CMK (cell line): ENCODE measurements around the gene NLRC5.
"Not testable (repeated sequence)": the region's sequence is repeated elsewhere in the genome, so short reads cannot be mapped to it uniquely, and the experiment has no call there.

Source experiments
- DNase-seq: peaks from one replicate; pipeline ENCODE4 v3.0.0-alpha.2; 2010; ENCODE audit warnings: low read depth

Gene NLRC5

DNA sequence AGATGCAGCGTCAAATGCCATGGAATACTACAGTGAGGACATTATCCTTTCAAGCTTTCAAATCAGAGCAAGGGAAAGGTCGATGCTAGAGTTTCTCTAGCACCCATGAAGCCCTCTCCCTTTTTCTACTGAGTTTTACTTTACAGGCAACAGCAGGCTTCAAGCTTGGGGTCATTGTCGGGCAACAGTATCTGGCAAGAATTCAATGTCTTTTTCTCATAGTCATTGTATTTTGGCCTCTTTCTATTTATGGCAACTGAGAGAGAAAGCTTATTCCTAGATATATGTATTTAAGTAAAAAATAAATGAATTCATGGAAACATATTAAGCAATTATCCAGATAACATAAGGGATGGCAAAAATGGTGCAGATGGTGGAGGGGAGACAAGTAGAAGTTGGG, 28.0 kb upstream of the NLRC5 start:
- DNase-seq: no peak

DNA sequence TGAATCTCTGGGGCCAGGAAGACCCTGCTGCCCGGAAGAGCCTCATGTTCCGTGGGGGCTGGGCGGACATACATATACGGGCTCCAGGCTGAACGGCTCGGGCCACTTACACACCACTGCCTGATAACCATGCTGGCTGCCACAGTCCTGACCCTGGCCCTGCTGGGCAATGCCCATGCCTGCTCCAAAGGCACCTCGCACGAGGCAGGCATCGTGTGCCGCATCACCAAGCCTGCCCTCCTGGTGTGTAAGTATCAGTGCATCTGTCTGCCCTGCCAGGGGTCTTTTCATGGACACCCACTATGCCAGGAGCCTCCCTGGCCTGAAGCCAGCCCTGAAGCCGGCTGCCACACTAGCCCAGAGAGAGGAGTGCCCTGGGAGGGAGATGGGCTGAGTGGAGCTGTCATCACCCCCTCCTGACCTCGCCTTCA, 27.5 kb upstream of the NLRC5 start, which contains the start of gene CETP:
Gene CETP, plus strand, starts transcription at position 100 of the 431 bp plus-strand sequence. Its CDS starts 30 bp downstream, at position 130.
- DNase-seq: no peak

DNA sequence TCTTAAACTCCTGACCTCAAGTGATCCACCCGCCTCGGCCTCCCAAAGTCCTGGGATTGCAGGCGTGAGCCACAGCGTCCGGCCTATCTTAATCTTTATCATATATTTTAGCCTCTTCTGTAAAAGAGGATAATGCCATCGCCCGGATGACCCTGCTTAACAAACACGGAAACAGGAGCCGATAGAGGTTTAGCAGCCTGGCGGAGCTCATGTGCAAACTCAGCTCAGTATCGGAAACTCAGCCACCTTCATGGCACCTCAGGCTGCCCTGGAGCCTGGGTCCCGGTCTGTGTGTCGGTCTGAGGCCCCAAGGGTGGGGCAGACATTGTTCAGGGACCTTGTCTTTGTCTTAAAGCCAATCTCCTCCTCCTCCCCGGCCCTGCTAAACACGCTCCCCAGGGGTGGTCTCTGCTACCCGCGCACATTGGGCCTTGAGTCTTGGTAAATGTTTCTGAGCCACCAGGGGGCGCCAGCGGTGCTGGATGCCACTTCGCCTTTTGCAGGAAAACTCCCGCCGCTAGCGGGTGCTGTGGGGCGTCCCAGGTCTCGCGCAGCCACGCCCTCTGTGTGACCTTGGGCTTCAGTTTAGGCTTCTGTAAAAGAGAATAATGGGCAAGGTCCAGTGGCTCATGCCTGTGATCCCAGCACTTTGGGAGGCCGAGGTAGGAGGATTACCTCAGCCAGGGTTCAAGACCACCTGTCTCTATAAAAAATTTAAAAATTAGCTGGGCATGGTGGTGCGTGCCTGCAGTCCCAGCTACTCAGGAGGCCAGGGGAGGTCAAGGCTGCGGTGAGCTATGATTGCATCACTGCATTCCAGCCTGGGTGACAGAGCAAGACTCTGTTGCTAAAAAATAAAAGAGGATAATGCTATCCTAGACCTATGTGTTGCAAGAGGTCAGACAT, 24.9 kb upstream of the NLRC5 start:
- peak; percentile 54 for DNase-seq

- no peak for DNase-seq
Measured at GRCh38 chr16:56965149-56966092, 23.9 kb upstream of the NLRC5 start.

DNA sequence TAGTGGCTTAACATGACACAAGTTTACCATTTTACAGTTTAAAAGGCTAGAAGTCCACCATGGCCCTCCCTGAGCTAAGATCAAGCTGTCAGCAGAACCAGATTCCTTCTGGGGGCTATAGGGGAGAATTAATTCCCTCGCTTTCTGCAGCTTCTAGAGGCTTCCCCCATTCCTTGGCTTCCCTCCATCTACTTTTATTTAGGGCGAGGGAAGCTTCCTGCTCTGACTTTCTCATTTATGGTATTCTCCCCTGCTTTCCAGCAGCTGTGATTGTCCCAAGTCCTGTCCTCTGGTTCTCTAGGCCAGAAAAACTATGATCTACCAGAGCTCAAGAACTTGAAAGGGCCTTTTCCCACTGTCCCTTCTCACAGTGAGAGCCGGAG, 23.3 kb upstream of the NLRC5 start:
- no peak for DNase-seq

DNA sequence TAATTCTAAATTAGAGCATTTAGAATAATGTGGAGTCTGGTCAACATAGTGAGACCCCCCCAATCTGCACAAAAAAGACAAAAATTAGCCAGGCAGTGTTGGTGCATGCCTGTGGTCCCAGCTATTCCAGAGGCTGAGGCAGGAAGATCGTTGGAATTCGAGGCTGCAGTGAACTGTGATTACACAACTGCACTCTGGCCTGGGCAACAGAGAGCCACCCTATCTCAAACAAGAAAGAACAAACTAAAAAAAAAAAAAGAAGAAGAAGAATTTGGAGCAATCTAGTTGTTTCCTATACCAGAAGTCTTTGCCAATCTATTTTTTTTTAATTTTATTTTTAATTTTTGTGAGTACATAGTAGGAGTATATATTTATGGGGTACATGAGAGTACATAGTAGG, 21.6 kb upstream of the NLRC5 start:
- no peak for DNase-seq

DNA sequence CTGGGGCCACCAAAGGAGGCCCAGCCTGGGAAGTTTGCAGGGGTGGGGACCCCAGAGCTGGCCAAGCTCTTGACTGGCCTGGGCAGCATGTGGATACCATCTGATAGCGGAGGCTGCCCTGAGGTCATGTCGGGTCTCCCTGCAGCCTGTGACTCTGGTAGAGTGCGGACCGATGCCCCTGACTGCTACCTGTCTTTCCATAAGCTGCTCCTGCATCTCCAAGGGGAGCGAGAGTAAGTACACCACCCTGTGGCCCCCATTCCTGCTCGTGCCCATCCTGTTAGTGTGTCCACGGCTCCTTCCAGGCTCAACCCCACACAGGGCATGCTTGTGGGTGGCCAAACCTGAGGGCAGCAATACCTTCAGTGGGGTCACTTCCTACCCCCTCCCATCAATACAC, 19.6 kb upstream of the NLRC5 start:
- no peak for DNase-seq

GRCh38 chr16:56970934-56971767, 18.2 kb upstream of the NLRC5 start:
- no peak for DNase-seq

DNA sequence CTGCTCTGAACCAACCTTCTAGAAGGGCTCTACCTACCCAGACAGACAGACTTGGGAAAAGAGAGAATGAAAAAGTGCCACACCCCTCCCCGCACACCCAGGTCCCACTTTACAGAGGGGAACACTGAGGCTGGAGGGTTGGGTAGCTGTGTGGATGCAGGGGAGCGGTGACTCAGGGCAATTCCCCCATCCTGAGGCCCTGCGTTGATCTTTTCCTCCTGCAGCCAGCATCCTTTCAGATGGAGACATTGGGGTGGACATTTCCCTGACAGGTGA, 17.7 kb upstream of the NLRC5 start:
- DNase-seq: no peak

GRCh38 chr16:56972403-56973293, 16.7 kb upstream of the NLRC5 start:
- no peak for DNase-seq

DNA sequence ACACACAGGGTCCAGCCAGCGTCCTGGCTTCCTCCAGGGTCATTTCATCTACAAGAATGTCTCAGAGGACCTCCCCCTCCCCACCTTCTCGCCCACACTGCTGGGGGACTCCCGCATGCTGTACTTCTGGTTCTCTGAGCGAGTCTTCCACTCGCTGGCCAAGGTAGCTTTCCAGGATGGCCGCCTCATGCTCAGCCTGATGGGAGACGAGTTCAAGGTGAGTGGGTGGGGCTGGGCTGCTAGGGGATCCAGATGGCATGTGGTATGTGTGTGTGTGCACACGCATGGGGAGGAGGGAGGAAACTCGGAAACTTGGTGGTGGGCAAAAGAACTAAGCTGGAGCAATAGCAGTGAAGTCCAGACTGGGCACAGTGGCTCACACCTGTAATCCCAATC, 16.1 kb upstream of the NLRC5 start:
- DNase-seq: no peak

DNA sequence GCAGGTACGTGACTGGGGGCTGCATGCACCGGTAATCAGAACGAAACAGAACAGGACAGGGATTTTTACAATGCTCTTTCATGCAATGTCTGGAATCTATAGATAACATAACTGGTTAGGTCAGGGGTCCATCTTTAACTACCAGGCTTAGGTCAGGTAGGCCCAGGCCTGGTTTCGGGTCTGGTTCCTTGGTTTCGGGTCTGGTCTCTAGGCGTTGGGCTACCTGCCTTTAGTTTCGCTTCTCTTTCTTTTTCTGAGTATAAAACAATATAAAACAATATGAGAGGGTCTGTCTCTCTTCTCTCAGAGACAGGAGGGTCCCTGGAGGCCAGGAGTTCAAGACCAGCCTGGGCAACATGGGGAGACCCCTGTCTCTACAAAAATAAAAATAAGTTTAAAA, 15.5 kb upstream of the NLRC5 start:
- not testable (repeated sequence) for DNase-seq

DNA sequence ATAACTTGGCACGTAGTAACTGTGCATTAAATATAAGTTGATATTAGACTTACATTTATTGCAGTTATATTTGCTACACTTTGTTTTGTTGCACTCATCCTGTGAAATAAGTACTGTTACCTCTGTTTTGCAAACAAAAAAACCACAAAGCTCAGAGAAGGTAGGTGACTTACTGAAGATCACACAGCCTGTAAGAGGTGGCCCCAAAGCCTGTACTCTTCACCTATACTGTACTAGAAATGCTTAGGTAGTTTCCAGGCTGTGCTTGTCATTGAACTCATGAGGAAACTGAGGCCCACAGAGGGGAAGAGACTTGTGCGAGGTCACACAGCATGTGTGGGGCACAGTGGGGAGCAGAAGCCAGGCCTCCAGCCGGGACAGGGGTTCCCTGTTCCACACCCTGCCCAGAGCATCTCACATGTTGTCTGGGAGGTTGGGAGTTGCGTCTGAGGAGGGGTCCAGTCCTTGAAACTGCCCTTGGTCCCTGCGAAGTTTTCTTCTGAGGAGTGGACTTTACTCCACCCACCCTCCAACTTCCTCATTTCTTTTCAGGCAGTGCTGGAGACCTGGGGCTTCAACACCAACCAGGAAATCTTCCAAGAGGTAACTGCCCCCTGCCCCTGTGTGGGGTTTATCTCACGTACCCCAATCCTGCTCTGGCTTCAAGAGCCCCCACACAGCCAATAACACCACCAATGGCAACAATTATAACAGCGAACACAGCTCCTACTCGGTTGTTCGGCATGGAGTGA, 14.6 kb upstream of the NLRC5 start:
- no peak for DNase-seq

GRCh38 chr16:56975714-56976113, 13.6 kb upstream of the NLRC5 start:
- no peak for DNase-seq

DNA sequence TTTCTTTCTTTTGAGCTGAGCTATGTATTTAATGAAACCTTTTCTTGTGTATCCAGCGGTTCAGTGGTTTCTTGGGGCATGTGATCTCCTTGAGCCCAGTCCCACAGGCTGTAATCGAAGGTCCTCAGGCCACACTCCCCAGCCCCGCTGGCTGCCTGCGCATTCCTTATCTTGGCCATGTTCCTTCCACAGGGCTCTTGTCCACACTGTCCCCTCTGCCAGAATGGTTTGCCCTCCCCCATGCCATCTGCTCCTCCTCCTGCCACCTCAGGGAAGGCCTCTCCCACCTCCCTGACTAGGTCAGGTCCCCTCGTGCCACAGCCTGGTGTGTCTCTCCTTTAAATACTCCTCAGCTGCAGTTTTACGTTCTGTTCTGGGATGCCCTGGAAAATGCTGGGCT, 12.1 kb upstream of the NLRC5 start:
- DNase-seq: no peak

- DNase-seq: no peak
Measured at GRCh38 chr16:56977823-56978430, 11.4 kb upstream of the NLRC5 start.

DNA sequence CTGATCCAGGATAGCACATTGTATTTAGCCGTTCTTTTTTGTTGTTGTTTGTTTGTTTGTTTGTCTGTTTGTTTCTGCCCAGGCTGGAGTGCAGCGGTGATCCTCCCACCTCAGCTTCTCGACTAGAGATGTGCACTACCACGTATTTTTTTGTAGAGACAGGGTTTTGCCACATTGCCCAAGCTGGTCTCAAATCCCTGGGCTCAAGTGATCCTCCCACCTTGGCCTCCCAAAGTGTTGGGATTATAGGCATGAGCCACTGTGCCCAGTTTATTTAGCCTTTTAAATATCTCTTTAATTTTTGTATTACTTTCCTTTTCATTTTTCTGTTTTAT, 9.2 kb upstream of the NLRC5 start:
- no peak for DNase-seq

GRCh38 chr16:56980792-56981724, 8.3 kb upstream of the NLRC5 start:
- no peak for DNase-seq

DNA sequence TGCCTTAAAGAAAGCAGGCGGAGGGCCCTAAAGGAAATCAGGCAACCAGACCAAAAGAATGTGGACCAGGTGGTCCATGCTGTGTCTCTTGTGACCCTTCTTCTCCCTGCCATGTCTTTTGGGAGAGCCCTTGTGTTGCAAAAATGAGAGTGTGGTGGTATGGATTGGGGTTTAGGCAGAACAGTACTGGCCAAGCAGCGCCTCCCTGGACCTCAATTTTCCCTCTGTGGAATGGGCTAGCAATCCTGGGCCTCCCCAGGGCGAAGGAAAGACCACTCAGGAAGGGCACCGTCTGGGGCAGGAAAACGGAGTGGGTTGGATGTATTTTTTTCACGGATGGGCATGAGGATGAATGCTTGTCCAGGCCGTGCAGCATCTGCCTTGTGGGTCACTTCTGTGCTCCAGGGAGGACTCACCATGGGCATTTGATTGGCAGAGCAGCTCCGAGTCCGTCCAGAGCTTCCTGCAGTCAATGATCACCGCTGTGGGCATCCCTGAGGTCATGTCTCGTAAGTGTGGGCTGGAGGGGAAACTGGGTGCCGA, 7.6 kb upstream of the NLRC5 start:
- DNase-seq: no peak
